ENCODE results near the gene MUS81. TPM values are rescaled to one million over a fixed set of nuclear protein-coding genes. Genes with fewer than 3 reads are reported as not detected.

Gene MUS81
- total and polyA plus RNA-seq, 2 donors (not counting 3 experiments of a cell fraction or from before 2014, with no cell fraction given) = 57.9 to 76.9 TPM

- Histone ChIP-seq H3K79me2 (ENCODE audit: control insufficient read depth, insufficient read depth, low read length) (no peaks in the 10 kb centered on the region), H2AFZ (ENCODE audit: low read depth, low read length) (no peak within 1 kb of the TSS), H3K27ac (ENCODE audit: insufficient read depth, low read depth, low read length) (no peak within 1 kb of the TSS), H3K9me1 (replicated peaks; ENCODE audit: control insufficient read depth, extremely low read depth, insufficient read depth, low read length) (no peaks in the 10 kb centered on the region), H3K9ac (replicated peaks; ENCODE audit: extremely low read depth, insufficient read depth, low read length) (no peak within 1 kb of the TSS), H3K27me3 (ENCODE audit: control insufficient read depth in 2 of 2, insufficient read depth in 2 of 2, low read length in 2 of 2) (no peaks in the 10 kb centered on the region), H3K4me3 (replicated peaks in 1 of 3; ENCODE audit: insufficient read depth in 1 of 3, low read depth in 1 of 3, low read length in 3 of 3) (no peak within 1 kb of the TSS), H4K20me1 (replicated peaks; ENCODE audit: control insufficient read depth, extremely low read depth, insufficient read depth, low read length) (no peaks in the 10 kb centered on the region), H3K4me2 (ENCODE audit: insufficient read depth, low read length) (no peak within 1 kb of the TSS), H3K9me3 (replicated peaks; ENCODE audit: control insufficient read depth, insufficient read depth, low read length) (no peaks in the 10 kb centered on the region), H3K4me1 (ENCODE audit: control insufficient read depth, extremely low read depth, insufficient read depth, low read length) (no peaks in the 10 kb centered on the region), H3K36me3 (ENCODE audit: control insufficient read depth in 2 of 2, extremely low read depth in 1 of 2, insufficient read depth in 2 of 2, low read length in 2 of 2) (peaks cover 4 to 23% of the 10 kb centered on the region in 2 experiments)
- intact Hi-C loops (cut with micrococcal nuclease) = no loop called here
- ChIA-PET CTCF (interaction anchor here (1.1 to 1.6 kb wide), 3 partner anchors 9 to 22 kb away, joined by 3 to 5 read pairs (median 4); partner anchors contain the start of gene FIBP), POLR2A (interaction anchor here (1.6 kb wide), 1 partner anchor 10 kb away, joined by 4 read pairs; no protein-coding TSS in a partner anchor)
- BruUV-seq (replicated peaks) = no TSS peak
- dilution Hi-C loops (cut with MboI; ENCODE audit: extremely low pct_ligation_motif_present, low sequenced_read_pairs) = no loop called here
- FAIRE-seq (no peak), DNase-seq (ENCODE audit: low read depth, low spot score) (no peak)
- TF ChIP-seq MYC (IDR thresholded peaks at IDR 0.05; ENCODE audit: low read depth, low read length) (no peak), MAX (IDR thresholded peaks at IDR 0.05; ENCODE audit: insufficient read depth, insufficient read length) (no peak), GATA2 (IDR thresholded peaks at IDR 0.05; ENCODE audit: insufficient read depth, insufficient read length, low read depth, low read length) (no peak), EZH2 (IDR thresholded peaks at IDR 0.05; ENCODE audit: borderline replicate concordance, low read depth, low read length, severe bottlenecking) (no peak), CTCF (IDR thresholded peaks at IDR 0.05; ENCODE audit: extremely low read depth in 1 of 2, insufficient read depth in 1 of 2, low read depth in 1 of 2, low read length in 2 of 2) (no peak), POLR2AphosphoS5 (IDR thresholded peaks at IDR 0.05; ENCODE audit: insufficient read depth, low read depth, low read length) (no peak), POLR2A (IDR thresholded peaks at IDR 0.05; ENCODE audit: low read depth, low read length) (no peak), FOS (IDR thresholded peaks at IDR 0.05; ENCODE audit: borderline replicate concordance, insufficient read depth, low read length) (no peak), JUN (IDR thresholded peaks at IDR 0.05; ENCODE audit: borderline replicate concordance, insufficient read depth, insufficient read length, low read depth) (no peak)
Observed at GRCh38 chr11:65879617-65880016, 19.4 kb downstream of the MUS81 start, which contains the start of gene CTSW. Gene CTSW, plus strand, starts transcription at chr11:65879837. Its CDS starts 18 bp downstream, at chr11:65879855.

Data from endothelial cell of umbilical vein (primary cell).